ENCODE results near the gene HIPK3.

Gene HIPK3

GRCh38 chr11:33271059-33271458 lies 13.9 kb downstream of the HIPK3 start:
- DNase-seq (ENCODE audit: insufficient read length, low spot score), result no peak
- FAIRE-seq, result no peak
- TF ChIP-seq CTCF (IDR thresholded peaks at IDR 0.05; ENCODE audit: insufficient read depth, missing control alignments), result no peak

GRCh38 chr11:33272338-33273107 lies 15.3 kb downstream of the HIPK3 start:
- FAIRE-seq, result no peak
- no peak for DNase-seq (ENCODE audit: insufficient read length, low spot score)
- no peak for TF ChIP-seq CTCF (IDR thresholded peaks at IDR 0.05; ENCODE audit: insufficient read depth, missing control alignments)

- TF ChIP-seq CTCF (IDR thresholded peaks at IDR 0.05; ENCODE audit: insufficient read depth, missing control alignments), result no peak
- no peak for FAIRE-seq
- no peak for DNase-seq (ENCODE audit: insufficient read length, low spot score)
Measured at GRCh38 chr11:33273656-33274055, 16.5 kb downstream of the HIPK3 start.

GRCh38 chr11:33280411-33280810 lies 23.2 kb downstream of the HIPK3 start:
- no peak for FAIRE-seq
- DNase-seq (ENCODE audit: insufficient read length, low spot score), result no peak
- TF ChIP-seq CTCF (IDR thresholded peaks at IDR 0.05; ENCODE audit: insufficient read depth, missing control alignments), result no peak

GRCh38 chr11:33281758-33282157 lies 24.6 kb downstream of the HIPK3 start:
- DNase-seq (ENCODE audit: insufficient read length, low spot score) (no peak), FAIRE-seq (no peak)
- no peak for TF ChIP-seq CTCF (IDR thresholded peaks at IDR 0.05; ENCODE audit: insufficient read depth, missing control alignments)

- DNase-seq (ENCODE audit: insufficient read length, low spot score), result no peak
- FAIRE-seq, result no peak
- no peak for TF ChIP-seq CTCF (IDR thresholded peaks at IDR 0.05; ENCODE audit: insufficient read depth, missing control alignments)
Measured at GRCh38 chr11:33284818-33285217, 27.6 kb downstream of the HIPK3 start.

GRCh38 chr11:33290319-33290718 lies 33.1 kb downstream of the HIPK3 start:
- no peak for DNase-seq (ENCODE audit: insufficient read length, low spot score)
- FAIRE-seq, result no peak
- no peak for TF ChIP-seq CTCF (IDR thresholded peaks at IDR 0.05; ENCODE audit: insufficient read depth, missing control alignments)

Data from D721Med (cell line).